ENCODE results near the gene WDR88.

DNA sequence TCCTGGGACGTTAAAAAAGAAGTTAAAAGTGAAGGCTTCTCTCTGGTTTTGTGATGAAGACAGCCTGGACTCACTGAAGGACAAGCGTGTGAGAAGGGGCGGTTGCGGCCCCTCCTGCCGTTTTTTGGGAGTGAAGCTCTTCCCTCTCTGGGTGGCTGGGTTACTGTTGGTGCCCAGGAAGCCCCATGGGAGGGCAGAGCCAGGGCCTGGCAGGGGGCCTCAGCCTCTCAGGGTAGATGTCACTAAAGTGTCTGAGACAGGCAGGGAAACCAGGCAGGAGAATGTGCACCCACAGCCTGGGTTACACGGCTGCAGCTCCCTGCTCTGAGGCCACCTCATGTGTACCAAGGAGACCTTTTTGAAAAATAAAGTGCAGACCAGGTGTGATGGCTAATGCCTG is 1.5 kb upstream of the WDR88 start:
- TF ChIP-seq, protein P1, sequence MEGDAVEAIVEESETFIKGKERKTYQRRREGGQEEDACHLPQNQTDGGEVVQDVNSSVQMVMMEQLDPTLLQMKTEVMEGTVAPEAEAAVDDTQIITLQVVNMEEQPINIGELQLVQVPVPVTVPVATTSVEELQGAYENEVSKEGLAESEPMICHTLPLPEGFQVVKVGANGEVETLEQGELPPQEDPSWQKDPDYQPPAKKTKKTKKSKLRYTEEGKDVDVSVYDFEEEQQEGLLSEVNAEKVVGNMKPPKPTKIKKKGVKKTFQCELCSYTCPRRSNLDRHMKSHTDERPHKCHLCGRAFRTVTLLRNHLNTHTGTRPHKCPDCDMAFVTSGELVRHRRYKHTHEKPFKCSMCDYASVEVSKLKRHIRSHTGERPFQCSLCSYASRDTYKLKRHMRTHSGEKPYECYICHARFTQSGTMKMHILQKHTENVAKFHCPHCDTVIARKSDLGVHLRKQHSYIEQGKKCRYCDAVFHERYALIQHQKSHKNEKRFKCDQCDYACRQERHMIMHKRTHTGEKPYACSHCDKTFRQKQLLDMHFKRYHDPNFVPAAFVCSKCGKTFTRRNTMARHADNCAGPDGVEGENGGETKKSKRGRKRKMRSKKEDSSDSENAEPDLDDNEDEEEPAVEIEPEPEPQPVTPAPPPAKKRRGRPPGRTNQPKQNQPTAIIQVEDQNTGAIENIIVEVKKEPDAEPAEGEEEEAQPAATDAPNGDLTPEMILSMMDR (IDR thresholded peaks at IDR 0.05; ENCODE audit: low read depth, low read length, missing input control) = no peak
- TF ChIP-seq HNF4A (conservative IDR thresholded peaks at IDR 0.05) (no peak), FOXA1 (IDR thresholded peaks at IDR 0.05) (no peak), EGR1 (IDR thresholded peaks at IDR 0.05; ENCODE audit: low read depth in 2 of 2) (no peak), JUND (IDR thresholded peaks at IDR 0.05) (no peak), YY1 (IDR thresholded peaks at IDR 0.05) (no peak)
- TF ChIP-seq, protein P2, sequence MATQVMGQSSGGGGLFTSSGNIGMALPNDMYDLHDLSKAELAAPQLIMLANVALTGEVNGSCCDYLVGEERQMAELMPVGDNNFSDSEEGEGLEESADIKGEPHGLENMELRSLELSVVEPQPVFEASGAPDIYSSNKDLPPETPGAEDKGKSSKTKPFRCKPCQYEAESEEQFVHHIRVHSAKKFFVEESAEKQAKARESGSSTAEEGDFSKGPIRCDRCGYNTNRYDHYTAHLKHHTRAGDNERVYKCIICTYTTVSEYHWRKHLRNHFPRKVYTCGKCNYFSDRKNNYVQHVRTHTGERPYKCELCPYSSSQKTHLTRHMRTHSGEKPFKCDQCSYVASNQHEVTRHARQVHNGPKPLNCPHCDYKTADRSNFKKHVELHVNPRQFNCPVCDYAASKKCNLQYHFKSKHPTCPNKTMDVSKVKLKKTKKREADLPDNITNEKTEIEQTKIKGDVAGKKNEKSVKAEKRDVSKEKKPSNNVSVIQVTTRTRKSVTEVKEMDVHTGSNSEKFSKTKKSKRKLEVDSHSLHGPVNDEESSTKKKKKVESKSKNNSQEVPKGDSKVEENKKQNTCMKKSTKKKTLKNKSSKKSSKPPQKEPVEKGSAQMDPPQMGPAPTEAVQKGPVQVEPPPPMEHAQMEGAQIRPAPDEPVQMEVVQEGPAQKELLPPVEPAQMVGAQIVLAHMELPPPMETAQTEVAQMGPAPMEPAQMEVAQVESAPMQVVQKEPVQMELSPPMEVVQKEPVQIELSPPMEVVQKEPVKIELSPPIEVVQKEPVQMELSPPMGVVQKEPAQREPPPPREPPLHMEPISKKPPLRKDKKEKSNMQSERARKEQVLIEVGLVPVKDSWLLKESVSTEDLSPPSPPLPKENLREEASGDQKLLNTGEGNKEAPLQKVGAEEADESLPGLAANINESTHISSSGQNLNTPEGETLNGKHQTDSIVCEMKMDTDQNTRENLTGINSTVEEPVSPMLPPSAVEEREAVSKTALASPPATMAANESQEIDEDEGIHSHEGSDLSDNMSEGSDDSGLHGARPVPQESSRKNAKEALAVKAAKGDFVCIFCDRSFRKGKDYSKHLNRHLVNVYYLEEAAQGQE (IDR thresholded peaks at IDR 0.05) = no peak
